Measurements from ENCODE around the gene OR52E6. TPM values are rescaled to one million over a fixed set of nuclear protein-coding genes. Genes with fewer than 3 reads are reported as not detected.

The OR52E6 gene
- total and polyA plus RNA-seq, 9 donors = not detected

GRCh38 chr11:5881756-5882155 lies 40.1 kb upstream of the OR52E6 start:
- no peaks in the 10 kb centered on the region for H3K9me3 ChIP-seq
- TF ChIP-seq, protein P1, sequence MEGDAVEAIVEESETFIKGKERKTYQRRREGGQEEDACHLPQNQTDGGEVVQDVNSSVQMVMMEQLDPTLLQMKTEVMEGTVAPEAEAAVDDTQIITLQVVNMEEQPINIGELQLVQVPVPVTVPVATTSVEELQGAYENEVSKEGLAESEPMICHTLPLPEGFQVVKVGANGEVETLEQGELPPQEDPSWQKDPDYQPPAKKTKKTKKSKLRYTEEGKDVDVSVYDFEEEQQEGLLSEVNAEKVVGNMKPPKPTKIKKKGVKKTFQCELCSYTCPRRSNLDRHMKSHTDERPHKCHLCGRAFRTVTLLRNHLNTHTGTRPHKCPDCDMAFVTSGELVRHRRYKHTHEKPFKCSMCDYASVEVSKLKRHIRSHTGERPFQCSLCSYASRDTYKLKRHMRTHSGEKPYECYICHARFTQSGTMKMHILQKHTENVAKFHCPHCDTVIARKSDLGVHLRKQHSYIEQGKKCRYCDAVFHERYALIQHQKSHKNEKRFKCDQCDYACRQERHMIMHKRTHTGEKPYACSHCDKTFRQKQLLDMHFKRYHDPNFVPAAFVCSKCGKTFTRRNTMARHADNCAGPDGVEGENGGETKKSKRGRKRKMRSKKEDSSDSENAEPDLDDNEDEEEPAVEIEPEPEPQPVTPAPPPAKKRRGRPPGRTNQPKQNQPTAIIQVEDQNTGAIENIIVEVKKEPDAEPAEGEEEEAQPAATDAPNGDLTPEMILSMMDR (IDR thresholded peaks at IDR 0.05) = no peak
- no peak for TF ChIP-seq EP300 (IDR thresholded peaks at IDR 0.05)
- no peak for TF ChIP-seq POLR2A (IDR thresholded peaks at IDR 0.05)
- no peaks in the 10 kb centered on the region for H3K27me3 ChIP-seq
- intact Hi-C loops (cut with DNase I) = no loop called here
- no peak overlapping the region for H3K4me3 ChIP-seq
- no peak for DNase-seq
- no peaks in the 10 kb centered on the region for H3K4me1 ChIP-seq (ENCODE audit: insufficient read depth)
- no peak overlapping the region for H3K27ac ChIP-seq
- no peaks in the 10 kb centered on the region for H3K36me3 ChIP-seq

DNA sequence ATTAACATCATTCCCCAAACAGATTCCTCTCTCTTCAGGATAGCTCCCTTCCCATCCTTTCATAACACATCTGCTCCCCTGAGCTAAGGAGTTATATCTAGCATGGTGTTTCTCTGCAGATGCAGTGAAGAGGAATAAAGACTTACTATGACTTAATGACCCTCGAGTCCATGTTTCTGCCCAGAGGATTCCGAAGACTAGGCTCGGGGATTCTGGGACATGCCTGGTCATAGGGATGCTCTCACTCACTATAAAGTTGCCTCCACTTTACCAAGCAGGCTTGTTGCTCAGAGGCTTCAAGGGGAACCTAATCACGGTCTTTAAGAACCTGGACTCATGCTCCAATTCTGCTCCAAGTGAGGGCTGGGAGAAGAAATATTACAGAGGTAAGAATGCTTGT lies 38.6 kb upstream of the OR52E6 start, which contains the start of gene OR52E4:
Gene OR52E4 (plus strand): TSS at position 301 of the 400 bp plus-strand sequence. CDS start 3,664 bp downstream, outside the sequence.
- no peaks in the 10 kb centered on the region for H3K36me3 ChIP-seq
- no peak for TF ChIP-seq EP300 (IDR thresholded peaks at IDR 0.05)
- TF ChIP-seq, protein P1 (IDR thresholded peaks at IDR 0.05) = no peak
- no peak for TF ChIP-seq POLR2A (IDR thresholded peaks at IDR 0.05)
- no peak within 1 kb of the TSS for H3K27ac ChIP-seq
- no peak within 1 kb of the TSS for H3K4me3 ChIP-seq
- no peaks in the 10 kb centered on the region for H3K27me3 ChIP-seq
- WGBS, 3 donors = 64 to 75% (median 68%) methylated on average over 4 of the region's 4 CpGs
- no peaks in the 10 kb centered on the region for H3K4me1 ChIP-seq (ENCODE audit: insufficient read depth)
- no peak for DNase-seq
- no peaks in the 10 kb centered on the region for H3K9me3 ChIP-seq
- intact Hi-C loops (cut with DNase I) = no loop called here

- intact Hi-C loops (cut with DNase I) = no loop called here
- Histone ChIP-seq H3K4me3 (no peak overlapping the region), H3K36me3 (no peaks in the 10 kb centered on the region), H3K9me3 (no peaks in the 10 kb centered on the region), H3K27ac (no peak overlapping the region), H3K27me3 (no peaks in the 10 kb centered on the region), H3K4me1 (ENCODE audit: insufficient read depth) (no peaks in the 10 kb centered on the region)
- no peak for DNase-seq
- TF ChIP-seq POLR2A (IDR thresholded peaks at IDR 0.05) = no peak
- 59 to 68% (median 60%) methylated on average over 2 of the region's 2 CpGs for WGBS, 3 donors
These were observed 36.9 kb upstream of the OR52E6 start for GRCh38 chr11:5878564-5878963.

DNA sequence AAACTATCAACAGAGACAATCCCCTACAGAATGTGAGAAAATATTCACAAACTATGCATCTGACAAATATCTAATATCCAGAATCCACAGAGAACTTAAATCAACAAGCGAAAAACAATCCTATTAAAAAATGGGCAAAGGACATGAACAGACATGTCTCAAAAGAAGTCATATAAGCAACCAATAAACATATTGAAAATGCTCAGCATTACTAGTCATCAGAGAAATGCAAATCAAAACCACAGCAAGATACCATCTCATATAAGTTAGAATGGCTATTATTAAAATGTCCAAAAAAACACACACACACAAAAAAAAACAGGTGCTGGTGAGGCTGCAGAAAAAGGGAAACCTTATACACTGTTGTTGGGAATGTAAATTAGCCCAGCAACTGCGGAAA lies 24.1 kb upstream of the OR52E6 start:
- Histone ChIP-seq H3K27me3 (no peaks in the 10 kb centered on the region), H3K4me3 (no peak overlapping the region), H3K27ac (no peak overlapping the region), H3K4me1 (ENCODE audit: insufficient read depth) (no peaks in the 10 kb centered on the region), H3K36me3 (no peaks in the 10 kb centered on the region), H3K9me3 (no peaks in the 10 kb centered on the region)
- 74 to 85% (median 81%) methylated on average over 2 of the region's 2 CpGs for WGBS, 3 donors
- no peak for DNase-seq
- intact Hi-C loops (cut with DNase I) = no loop called here
- no peak for TF ChIP-seq POLR2A (IDR thresholded peaks at IDR 0.05)

GRCh38 chr11:5857590-5857989 lies 15.9 kb upstream of the OR52E6 start, which contains the start of gene OR52E8:
Gene OR52E8, minus strand, starts transcription at chr11:5857690. Its CDS starts 0 bp downstream, at chr11:5857690.
- TF ChIP-seq, protein P1 (IDR thresholded peaks at IDR 0.05) = no peak
- TF ChIP-seq EP300 (IDR thresholded peaks at IDR 0.05) (no peak), POLR2A (IDR thresholded peaks at IDR 0.05) (no peak)
- H3K36me3 ChIP-seq = no peaks in the 10 kb centered on the region
- WGBS, 3 donors = 81 to 89% (median 88%) methylated on average over 3 of the region's 3 CpGs
- no peaks in the 10 kb centered on the region for H3K9me3 ChIP-seq
- H3K27ac ChIP-seq = no peak within 1 kb of the TSS
- H3K4me1 ChIP-seq (ENCODE audit: insufficient read depth) = no peaks in the 10 kb centered on the region
- intact Hi-C loops (cut with DNase I) = no loop called here
- no peak for DNase-seq
- H3K27me3 ChIP-seq = no peaks in the 10 kb centered on the region
- H3K4me3 ChIP-seq = no peak within 1 kb of the TSS
